ENCODE results near the gene PSKH1. TPM values are rescaled to one million over a fixed set of nuclear protein-coding genes. Genes with fewer than 3 reads are reported as not detected.

PSKH1 gene
- total RNA-seq, 2 experiments from 2014 or later = 11.4 to 13.3 TPM

DNA sequence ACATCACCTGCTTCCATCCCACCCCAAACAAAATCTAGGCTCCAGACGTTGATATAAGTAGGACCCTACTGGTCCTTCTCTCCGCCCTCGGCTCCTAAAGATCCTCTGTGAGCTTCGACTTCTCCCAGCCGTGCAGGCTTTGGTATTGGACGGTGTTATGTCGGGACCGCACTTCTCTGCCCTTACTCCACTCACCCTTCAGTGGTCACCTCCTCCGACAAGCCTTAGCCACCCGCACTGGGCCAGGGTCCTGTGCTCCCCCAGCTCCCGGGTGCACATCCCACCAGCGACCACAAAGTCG, 42.0 kb downstream of the PSKH1 start:
- H3K36me3 ChIP-seq (ENCODE audit: insufficient read depth, low read length) = peaks cover 39% of the 10 kb centered on the region
- no peak for ATAC-seq (ENCODE audit: poor library complexity)
- DNase-seq = no peak
- peak overlapping the region; percentile 95 for H3K27ac Mint-ChIP-seq
- peaks cover 43% of the 10 kb centered on the region for H3K4me1 ChIP-seq (ENCODE audit: insufficient read depth, low read length)
- CTCF ChIA-PET = interaction anchor here (1.0 to 2.7 kb wide), 4 partner anchors 51 to 118 kb away, joined by 3 to 10 read pairs (median 8); partner anchors contain the start of genes DDX28 and DUS2
- no peaks in the 10 kb centered on the region for H3K27me3 Mint-ChIP-seq
- H3K4me3 ChIP-seq (ENCODE audit: low read length) = peak overlapping the region; percentile 96
- H3K4me3 Mint-ChIP-seq = peak overlapping the region; percentile 98
- H3K36me3 Mint-ChIP-seq (ENCODE audit: low read depth) = peaks cover 53% of the 10 kb centered on the region
- peak overlapping the region; percentile 74 to 84 for H3K27ac ChIP-seq (ENCODE audit: low read depth in 1 of 2, low read length in 2 of 2)
- no peaks in the 10 kb centered on the region for H3K27me3 ChIP-seq (ENCODE audit: control insufficient read depth in 1 of 2, insufficient read depth in 2 of 2, low read length in 2 of 2)
- intact Hi-C loops (cut with DNase I, micrococcal nuclease) = loop anchor here (2.0 to 5.0 kb wide), 4 partner anchors 42 to 150 kb away; partner anchors contain the start of genes PSKH1 (in 2 of the 2) and NFATC3 (in 1 of the 2)
- H3K9me3 Mint-ChIP-seq = no peaks in the 10 kb centered on the region
- H3K4me1 Mint-ChIP-seq (ENCODE audit: low read depth) = peaks cover 33% of the 10 kb centered on the region
- TF ChIP-seq, protein P1, sequence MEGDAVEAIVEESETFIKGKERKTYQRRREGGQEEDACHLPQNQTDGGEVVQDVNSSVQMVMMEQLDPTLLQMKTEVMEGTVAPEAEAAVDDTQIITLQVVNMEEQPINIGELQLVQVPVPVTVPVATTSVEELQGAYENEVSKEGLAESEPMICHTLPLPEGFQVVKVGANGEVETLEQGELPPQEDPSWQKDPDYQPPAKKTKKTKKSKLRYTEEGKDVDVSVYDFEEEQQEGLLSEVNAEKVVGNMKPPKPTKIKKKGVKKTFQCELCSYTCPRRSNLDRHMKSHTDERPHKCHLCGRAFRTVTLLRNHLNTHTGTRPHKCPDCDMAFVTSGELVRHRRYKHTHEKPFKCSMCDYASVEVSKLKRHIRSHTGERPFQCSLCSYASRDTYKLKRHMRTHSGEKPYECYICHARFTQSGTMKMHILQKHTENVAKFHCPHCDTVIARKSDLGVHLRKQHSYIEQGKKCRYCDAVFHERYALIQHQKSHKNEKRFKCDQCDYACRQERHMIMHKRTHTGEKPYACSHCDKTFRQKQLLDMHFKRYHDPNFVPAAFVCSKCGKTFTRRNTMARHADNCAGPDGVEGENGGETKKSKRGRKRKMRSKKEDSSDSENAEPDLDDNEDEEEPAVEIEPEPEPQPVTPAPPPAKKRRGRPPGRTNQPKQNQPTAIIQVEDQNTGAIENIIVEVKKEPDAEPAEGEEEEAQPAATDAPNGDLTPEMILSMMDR (IDR thresholded peaks at IDR 0.05) = no peak
- POLR2A ChIA-PET = interaction anchor here (0.6 to 3.8 kb wide), 42 partner anchors 9 to 454 kb away, joined by 3 to 44 read pairs (median 6); partner anchors contain the start of genes ACD, ATP6V0D1, CENPT and CTCF
- no peaks in the 10 kb centered on the region for H3K9me3 ChIP-seq (ENCODE audit: control insufficient read depth in 1 of 2, insufficient read depth in 1 of 2, low read length in 2 of 2)

DNA sequence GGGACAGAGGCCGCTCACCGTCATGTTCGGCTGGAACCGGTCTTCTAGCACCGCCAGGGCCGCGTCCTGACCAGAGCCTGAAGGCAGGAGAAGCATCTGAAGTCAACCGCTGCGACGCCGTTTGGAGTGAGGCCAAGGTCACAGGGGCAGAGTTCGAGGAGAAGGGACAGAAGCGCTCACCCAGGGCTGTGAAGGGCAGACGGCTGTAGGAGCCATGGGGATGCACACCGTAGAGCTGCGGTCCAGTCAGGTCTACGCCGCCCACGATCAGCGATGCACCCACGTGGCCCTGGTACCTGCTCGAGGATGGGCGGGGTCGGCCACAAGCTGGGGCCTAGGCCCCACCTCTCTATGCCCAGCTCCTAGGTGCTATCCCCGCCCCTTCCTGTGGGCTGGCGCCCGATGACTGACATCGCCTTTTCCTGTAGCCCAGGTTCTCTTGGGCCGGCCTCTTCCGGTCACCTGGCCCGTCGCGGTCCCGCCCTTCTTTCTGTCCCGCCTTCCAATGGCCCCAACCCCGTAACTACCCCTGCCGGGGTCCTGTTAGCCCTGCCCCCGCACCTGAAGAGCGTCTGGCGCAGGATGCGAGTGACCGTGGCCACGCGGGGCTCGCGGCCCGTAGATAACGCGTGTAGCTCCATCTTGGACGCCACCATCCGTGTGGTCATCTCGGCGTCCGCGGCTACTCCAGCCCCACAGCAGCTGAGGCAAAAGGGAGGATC, 42.5 kb downstream of the PSKH1 start:
- ATAC-seq (ENCODE audit: poor library complexity) = peak; percentile 91
- peak; percentile 86 to 99 (median 94) for DNase-seq
- H3K36me3 Mint-ChIP-seq (ENCODE audit: low read depth) = peaks cover 53% of the 10 kb centered on the region
- H3K4me3 Mint-ChIP-seq = peak overlapping the region; percentile 98
- H3K4me1 Mint-ChIP-seq (ENCODE audit: low read depth) = peaks cover 38% of the 10 kb centered on the region
- Histone ChIP-seq H3K4me3 (ENCODE audit: low read length) (peak overlapping the region; percentile 96), H3K9me3 (ENCODE audit: control insufficient read depth in 1 of 2, insufficient read depth in 1 of 2, low read length in 2 of 2) (no peaks in the 10 kb centered on the region), H3K27me3 (ENCODE audit: control insufficient read depth in 1 of 2, insufficient read depth in 2 of 2, low read length in 2 of 2) (no peaks in the 10 kb centered on the region), H3K27ac (ENCODE audit: low read depth in 1 of 2, low read length in 2 of 2) (peak overlapping the region; percentile 84 to 89), H3K4me1 (ENCODE audit: insufficient read depth, low read length) (peaks cover 48% of the 10 kb centered on the region), H3K36me3 (ENCODE audit: insufficient read depth, low read length) (peaks cover 34% of the 10 kb centered on the region)
- TF ChIP-seq, protein P1 (IDR thresholded peaks at IDR 0.05) = no peak
- H3K9me3 Mint-ChIP-seq = no peaks in the 10 kb centered on the region
- ChIA-PET CTCF (interaction anchor here (1.0 to 2.7 kb wide), 4 partner anchors 52 to 119 kb away, joined by 3 to 10 read pairs (median 8); partner anchors contain the start of genes DDX28 and DUS2), POLR2A (interaction anchor here (0.6 to 3.8 kb wide), 46 partner anchors 9 to 454 kb away, joined by 3 to 44 read pairs (median 5); partner anchors contain the start of genes ACD, ATP6V0D1, CENPT and CTCF)
- intact Hi-C loops (cut with DNase I, micrococcal nuclease) = loop anchor here (1.0 to 5.0 kb wide), 9 partner anchors 33 to 149 kb away; partner anchors contain the start of genes PSKH1 (in 2 of the 2), SLC12A4 (in 2 of the 2), DDX28 (in 1 of the 2) and DUS2 (in 1 of the 2)
- H3K27ac Mint-ChIP-seq = peak overlapping the region; percentile 95
- no peaks in the 10 kb centered on the region for H3K27me3 Mint-ChIP-seq

DNA sequence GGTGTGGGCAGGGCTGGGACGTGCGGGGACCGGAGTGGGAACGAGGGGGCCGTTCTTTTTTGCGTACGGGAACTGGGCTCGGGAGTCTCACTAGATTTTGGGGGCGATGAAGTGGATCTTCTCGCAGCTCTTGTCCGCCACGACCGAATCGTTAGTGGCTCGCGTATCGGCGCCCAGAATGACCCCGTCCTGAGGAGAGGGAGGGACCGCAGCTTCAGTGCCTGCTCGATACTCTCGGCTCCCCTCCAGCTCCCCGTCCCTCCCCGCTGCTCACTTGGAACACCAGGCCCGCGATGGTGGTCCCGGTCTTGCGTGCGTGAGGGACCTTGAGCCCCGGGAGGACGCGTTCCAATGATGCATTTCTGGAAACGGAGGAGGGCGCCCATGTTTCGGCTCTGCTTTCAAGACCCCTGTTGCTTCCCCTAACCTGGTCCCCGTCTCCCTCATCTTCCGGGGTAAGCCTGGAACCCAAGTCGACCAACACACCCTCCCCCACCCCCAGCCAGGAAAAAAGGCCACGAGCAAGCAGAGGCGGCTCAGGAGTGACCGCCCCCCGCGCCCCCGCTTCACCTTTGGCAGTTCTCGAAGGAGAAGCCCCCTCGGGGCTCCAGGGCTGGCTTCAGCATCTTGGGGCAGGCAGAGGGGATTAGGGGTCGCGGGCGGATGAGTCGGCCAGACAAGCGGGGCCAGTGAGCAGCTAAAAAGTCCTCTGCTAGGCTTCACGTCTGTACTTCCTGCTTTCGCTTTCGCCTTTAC, 43.2 kb downstream of the PSKH1 start, which contains the start of gene PSMB10:
Gene PSMB10, minus strand, starts transcription at position 727 of the 756 bp plus-strand sequence. Its CDS starts 101 bp downstream, at position 626.
- H3K9me3 Mint-ChIP-seq = no peaks in the 10 kb centered on the region
- Histone ChIP-seq H3K4me1 (ENCODE audit: insufficient read depth, low read length) (peaks cover 54% of the 10 kb centered on the region), H3K9me3 (ENCODE audit: control insufficient read depth in 1 of 2, insufficient read depth in 1 of 2, low read length in 2 of 2) (no peaks in the 10 kb centered on the region), H3K27ac (ENCODE audit: low read depth in 1 of 2, low read length in 2 of 2) (peak within 1 kb of the TSS; percentile 84 to 89), H3K27me3 (ENCODE audit: control insufficient read depth in 1 of 2, insufficient read depth in 2 of 2, low read length in 2 of 2) (no peaks in the 10 kb centered on the region), H3K4me3 (ENCODE audit: low read length) (peak within 1 kb of the TSS; percentile 96), H3K36me3 (ENCODE audit: insufficient read depth, low read length) (peaks cover 33% of the 10 kb centered on the region)
- POLR2A ChIA-PET = interaction anchor here (0.7 to 3.8 kb wide), 47 partner anchors 8 to 455 kb away, joined by 3 to 44 read pairs (median 5); partner anchors contain the start of genes ACD, ATP6V0D1, CARMIL2 and CENPT
- intact Hi-C loops (cut with DNase I, micrococcal nuclease) = loop anchor here (1.0 to 5.0 kb wide), 7 partner anchors 32 to 106 kb away; partner anchors contain the start of genes SLC12A4 (in 2 of the 2), DDX28 (in 1 of the 2), DUS2 (in 1 of the 2) and NUTF2 (in 1 of the 2)
- TF ChIP-seq, protein P1 (IDR thresholded peaks at IDR 0.05) = no peak
- peaks cover 40% of the 10 kb centered on the region for H3K4me1 Mint-ChIP-seq (ENCODE audit: low read depth)
- peak in 11 of 14 experiments; percentile 10 to 73 (median 34) for DNase-seq
- CTCF ChIA-PET = interaction anchor here (1.0 to 2.7 kb wide), 6 partner anchors 52 to 415 kb away, joined by 3 to 10 read pairs (median 5); partner anchors contain the start of genes DDX28 and DUS2
- peak within 1 kb of the TSS; percentile 98 for H3K4me3 Mint-ChIP-seq
- H3K27me3 Mint-ChIP-seq = no peaks in the 10 kb centered on the region
- H3K27ac Mint-ChIP-seq = peak within 1 kb of the TSS; percentile 95
- ATAC-seq (ENCODE audit: poor library complexity) = peak; percentile 47
- H3K36me3 Mint-ChIP-seq (ENCODE audit: low read depth) = peaks cover 49% of the 10 kb centered on the region

Measured in CD4-positive, alpha-beta T cell (primary cell).